Forelimb muscle (tissue), 1 donor: ENCODE data around the gene PPP1R2C. TPM values are rescaled to one million over a fixed set of nuclear protein-coding genes. Genes with fewer than 3 reads are reported as not detected.

ENCODE experiments used
- DNase-seq: peaks from one replicate; pipeline ENCODE4 v3.0.0-alpha.2; 2013; ENCODE audit warnings: low read depth
- polyA plus RNA-seq: library from polyadenylated mRNA; unstranded; fragments of 120-200 nt; gene quantifications from one replicate; pipeline ENCODE4 v1.2.1, GENCODE V29; 2013; ENCODE audit not compliant: insufficient read length

The PPP1R2C gene
- polyA plus RNA-seq = not detected

- no peak for DNase-seq
Observed at GRCh38 chrX:42778096-42778495, at the start of gene PPP1R2C. Gene PPP1R2C (minus strand): TSS chrX:42778163. CDS start chrX:42778079, 84 bp downstream.

- no peak for DNase-seq
Observed at GRCh38 chrX:42825201-42825600, 47.2 kb upstream of the PPP1R2C start.

GRCh38 chrX:42824541-42824940, 46.6 kb upstream of the PPP1R2C start:
- DNase-seq = no peak

- DNase-seq = no peak
Observed at GRCh38 chrX:42823443-42823842, 45.5 kb upstream of the PPP1R2C start.

GRCh38 chrX:42821803-42822443, 44.0 kb upstream of the PPP1R2C start:
- DNase-seq = no peak

- DNase-seq = no peak
Observed at GRCh38 chrX:42818151-42818921, 40.4 kb upstream of the PPP1R2C start.

GRCh38 chrX:42809569-42809968, 31.6 kb upstream of the PPP1R2C start:
- no peak for DNase-seq

GRCh38 chrX:42807393-42807792, 29.4 kb upstream of the PPP1R2C start:
- DNase-seq = no peak

- no peak for DNase-seq
Observed at GRCh38 chrX:42804524-42804923, 26.6 kb upstream of the PPP1R2C start.

- DNase-seq = no peak
Observed at GRCh38 chrX:42803320-42803719, 25.4 kb upstream of the PPP1R2C start.

- DNase-seq = no peak
Observed at GRCh38 chrX:42797651-42798269, 19.8 kb upstream of the PPP1R2C start.

- no peak for DNase-seq
Observed at GRCh38 chrX:42783451-42783850, 5.5 kb upstream of the PPP1R2C start.

GRCh38 chrX:42776195-42776594, 1.8 kb downstream of the PPP1R2C start:
- no peak for DNase-seq

- DNase-seq = no peak
Observed at GRCh38 chrX:42772874-42773273, 5.1 kb downstream of the PPP1R2C start.

GRCh38 chrX:42771506-42772335, 6.2 kb downstream of the PPP1R2C start:
- no peak for DNase-seq

GRCh38 chrX:42770566-42770965, 7.4 kb downstream of the PPP1R2C start:
- DNase-seq = no peak

- no peak for DNase-seq
Observed at GRCh38 chrX:42759881-42760280, 18.1 kb downstream of the PPP1R2C start.

- no peak for DNase-seq
Observed at GRCh38 chrX:42755815-42756214, 22.1 kb downstream of the PPP1R2C start.

GRCh38 chrX:42754603-42755002, 23.4 kb downstream of the PPP1R2C start:
- DNase-seq = no peak

- DNase-seq = no peak
Observed at GRCh38 chrX:42754115-42754514, 23.8 kb downstream of the PPP1R2C start.

- DNase-seq = no peak
Observed at GRCh38 chrX:42752730-42753129, 25.2 kb downstream of the PPP1R2C start.

- no peak for DNase-seq
Observed at GRCh38 chrX:42751573-42751972, 26.4 kb downstream of the PPP1R2C start.
